GM12891 (cell line): ENCODE results near the gene ORC4.

Source experiments
- POLR2A ChIP-seq: IDR thresholded peaks from 2 replicates; pipeline ENCODE4 v1.6.1; 2011; ENCODE audit warnings: low read depth, low read length, control low read depth
- POLR2AphosphoS5 ChIP-seq: IDR thresholded peaks from 2 replicates; pipeline ENCODE4 v1.6.1; 2011; ENCODE audit warnings: low read depth, low read length, control low read depth
- POU2F2 ChIP-seq: IDR thresholded peaks from 2 replicates; pipeline ENCODE4 v1.6.1; 2011; ENCODE audit warnings: low read depth, mild to moderate bottlenecking, control low read depth, low read length, moderate library complexity
- SPI1 ChIP-seq: IDR thresholded peaks from 2 replicates; pipeline ENCODE4 v1.6.1; 2011; ENCODE audit warnings: low read depth, low read length, control low read depth

DNA sequence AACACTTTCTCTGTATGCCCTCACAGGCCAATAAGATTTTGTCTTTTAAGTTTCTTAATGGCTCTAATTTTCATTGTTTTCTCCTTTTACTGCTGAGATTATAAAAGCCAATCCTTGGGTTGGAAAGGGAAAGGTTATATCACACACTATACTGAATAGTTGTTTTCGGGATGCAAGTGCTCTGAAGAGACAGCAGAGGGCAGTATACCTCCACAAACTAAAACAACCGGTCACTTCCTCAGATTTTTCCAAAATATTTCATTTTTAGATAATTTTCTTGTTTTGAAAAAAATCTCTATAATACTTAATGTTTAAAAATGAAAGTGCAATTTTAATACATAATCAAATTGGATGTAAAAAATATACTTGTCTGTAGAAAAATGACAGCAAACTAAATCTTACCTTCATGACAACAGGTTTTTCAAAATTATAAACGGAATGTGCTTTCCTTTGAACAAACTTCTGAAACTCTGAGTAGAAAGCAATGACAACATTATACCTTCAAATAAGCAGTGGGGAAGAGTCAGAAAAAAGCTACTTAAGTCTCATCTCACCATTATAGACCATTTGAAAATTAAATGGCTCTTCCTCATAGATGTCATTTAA is 82.7 kb downstream of the ORC4 start:
- TF ChIP-seq POLR2A (no peak), POLR2AphosphoS5 (no peak), POU2F2 (no peak), SPI1 (0 out of 2 replicates have a peak, but pooled peaks have one; percentile 15)
